Measurements from ENCODE around the gene SELENOH.

GRCh38 chr11:57776577-57777210 lies 35.4 kb downstream of the SELENOH start:
- TF ChIP-seq, protein P1, sequence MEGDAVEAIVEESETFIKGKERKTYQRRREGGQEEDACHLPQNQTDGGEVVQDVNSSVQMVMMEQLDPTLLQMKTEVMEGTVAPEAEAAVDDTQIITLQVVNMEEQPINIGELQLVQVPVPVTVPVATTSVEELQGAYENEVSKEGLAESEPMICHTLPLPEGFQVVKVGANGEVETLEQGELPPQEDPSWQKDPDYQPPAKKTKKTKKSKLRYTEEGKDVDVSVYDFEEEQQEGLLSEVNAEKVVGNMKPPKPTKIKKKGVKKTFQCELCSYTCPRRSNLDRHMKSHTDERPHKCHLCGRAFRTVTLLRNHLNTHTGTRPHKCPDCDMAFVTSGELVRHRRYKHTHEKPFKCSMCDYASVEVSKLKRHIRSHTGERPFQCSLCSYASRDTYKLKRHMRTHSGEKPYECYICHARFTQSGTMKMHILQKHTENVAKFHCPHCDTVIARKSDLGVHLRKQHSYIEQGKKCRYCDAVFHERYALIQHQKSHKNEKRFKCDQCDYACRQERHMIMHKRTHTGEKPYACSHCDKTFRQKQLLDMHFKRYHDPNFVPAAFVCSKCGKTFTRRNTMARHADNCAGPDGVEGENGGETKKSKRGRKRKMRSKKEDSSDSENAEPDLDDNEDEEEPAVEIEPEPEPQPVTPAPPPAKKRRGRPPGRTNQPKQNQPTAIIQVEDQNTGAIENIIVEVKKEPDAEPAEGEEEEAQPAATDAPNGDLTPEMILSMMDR (IDR thresholded peaks at IDR 0.05): no peak
- TF ChIP-seq POLR2A (IDR thresholded peaks at IDR 0.05): no peak
